Stimulated activated CD4-positive, alpha-beta T cell treated with anti-CD3 and anti-CD28 coated beads, Interleukin-1b, Interleukin-23, amount 100 ng/mL, for 1 hour (primary cell): ENCODE data around the gene ARSB.
"Not testable (repeated sequence)": the region's sequence is repeated elsewhere in the genome, so short reads cannot be mapped to it uniquely, and the experiment has no call there.

Experiments
- DNase-seq, 2 donors: peaks; one replicate each; pipeline ENCODE4 v3.0.0-alpha.2; 2020; ENCODE audit warnings: low read depth in 2 of 2

ARSB gene

DNA sequence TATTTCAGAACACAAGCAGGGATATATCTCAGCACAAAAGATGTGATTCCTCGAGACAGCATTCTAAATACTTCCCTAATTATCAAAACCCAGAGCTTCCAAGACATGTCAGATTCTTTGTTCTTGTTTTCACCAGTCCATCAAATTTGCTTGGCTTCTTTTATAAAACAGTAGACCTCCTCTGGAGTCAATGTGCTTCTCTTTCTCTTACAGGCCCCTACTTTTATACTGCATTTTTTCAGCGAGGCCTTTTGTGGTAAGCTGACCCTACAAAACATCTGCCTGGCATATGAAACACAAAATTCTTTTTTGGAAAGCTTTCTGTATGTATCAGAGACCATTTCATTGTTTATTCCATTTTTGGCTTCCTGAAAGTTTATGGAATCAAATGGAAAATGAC, 81.8 kb downstream of the ARSB start:
- no peak for DNase-seq

GRCh38 chr5:78899922-78900362, 85.2 kb downstream of the ARSB start:
- no peak for DNase-seq

- DNase-seq, result no peak
Observed at GRCh38 chr5:78896132-78896531, 89.0 kb downstream of the ARSB start.

- no peak for DNase-seq
Observed at GRCh38 chr5:78895616-78896015, 89.5 kb downstream of the ARSB start.

- DNase-seq, result no peak
Observed at GRCh38 chr5:78893940-78894677, 91.0 kb downstream of the ARSB start.

DNA sequence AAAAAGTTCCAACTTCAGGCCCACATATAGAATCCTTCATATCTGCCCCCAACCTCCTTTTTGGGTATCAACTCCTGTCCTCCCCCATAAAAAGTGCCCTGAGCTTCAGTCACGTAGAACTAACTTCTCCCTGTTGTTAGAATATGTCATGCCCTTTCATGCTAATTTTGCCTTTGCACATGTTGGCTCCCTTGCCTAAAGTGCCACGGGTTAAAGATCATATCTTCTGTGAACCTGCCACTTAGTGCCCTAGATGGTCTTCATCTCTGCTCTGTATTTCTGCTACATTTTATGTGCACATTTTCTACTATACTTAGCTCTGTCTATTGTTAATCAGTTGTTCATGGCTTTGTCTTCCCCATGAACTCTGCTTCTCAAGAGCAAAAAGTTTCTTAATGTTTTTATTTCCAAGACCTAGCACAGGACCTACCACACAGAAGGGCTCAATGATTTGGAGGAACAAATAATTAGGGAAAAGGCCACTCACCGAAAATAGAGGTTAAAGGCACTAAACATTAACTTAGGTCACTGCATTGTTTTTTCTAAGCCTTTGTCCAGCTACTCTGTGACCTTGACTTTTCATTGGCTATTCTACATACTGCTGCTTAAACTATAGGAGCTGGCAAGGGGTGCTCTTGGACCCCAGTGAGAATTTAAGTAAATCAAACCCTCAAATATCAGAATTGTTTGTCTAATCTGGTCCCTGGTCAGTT, 94.3 kb downstream of the ARSB start:
- no peak for DNase-seq

- DNase-seq, result no peak
Observed at GRCh38 chr5:78889369-78890140, 95.6 kb downstream of the ARSB start.

GRCh38 chr5:78888580-78889368, 96.3 kb downstream of the ARSB start:
- no peak for DNase-seq

DNA sequence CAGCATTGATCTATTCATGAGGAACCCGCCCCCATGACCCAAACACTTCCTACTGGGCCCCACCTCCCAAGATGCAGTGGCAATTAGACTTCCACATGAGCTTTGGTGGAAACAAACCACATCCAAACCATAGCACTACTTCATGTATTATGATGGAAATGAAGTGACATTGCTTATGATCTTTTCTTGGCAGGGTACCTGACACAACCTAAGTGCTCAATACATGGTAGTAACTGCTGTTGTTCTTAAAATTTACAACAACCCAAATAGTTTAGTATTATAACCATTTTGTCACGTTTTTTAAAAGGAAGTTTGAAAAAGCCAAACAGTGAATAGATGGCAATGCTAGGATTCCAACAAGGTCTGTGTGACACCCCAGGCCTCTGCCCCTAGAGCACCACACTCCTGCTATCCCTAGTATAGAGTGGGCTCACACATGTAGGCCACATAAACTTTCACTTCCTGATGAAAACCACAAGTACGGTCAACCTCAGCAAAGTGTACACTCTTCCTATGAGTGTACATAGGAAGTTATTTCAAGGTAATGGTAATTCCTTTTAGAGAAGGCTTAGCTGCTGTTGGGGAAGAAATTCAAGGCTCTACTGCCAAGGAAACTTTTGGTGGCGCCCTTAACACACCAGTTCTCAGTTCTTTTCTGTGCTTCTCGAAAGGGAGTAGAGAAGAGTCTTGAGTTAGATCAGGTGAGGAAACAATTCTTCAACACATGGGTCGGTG, 97.6 kb downstream of the ARSB start:
- DNase-seq, result no peak

- DNase-seq, result no peak
Observed at GRCh38 chr5:78886341-78887230, 98.5 kb downstream of the ARSB start.

GRCh38 chr5:78881884-78882283, 103.2 kb downstream of the ARSB start:
- DNase-seq, result no peak

DNA sequence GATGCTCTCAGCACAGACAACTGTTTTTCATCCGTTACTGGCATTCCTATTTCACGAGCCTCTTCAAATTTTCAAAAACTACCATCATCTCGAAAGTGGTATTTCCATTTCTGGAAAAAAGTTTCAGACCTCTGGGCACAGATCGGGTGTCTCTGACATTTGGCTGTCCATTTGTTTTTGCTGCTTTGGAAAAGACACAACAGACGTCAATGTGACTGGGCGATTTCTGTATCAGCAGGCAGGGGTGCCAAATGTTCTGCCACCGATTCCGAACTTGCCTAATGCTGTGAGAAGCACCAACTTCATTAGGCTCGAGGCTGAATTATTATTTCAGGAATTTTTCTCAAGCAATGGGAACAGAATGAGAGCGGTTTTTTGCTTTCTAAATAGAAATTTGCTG, 105.6 kb downstream of the ARSB start:
- DNase-seq, result no peak

DNA sequence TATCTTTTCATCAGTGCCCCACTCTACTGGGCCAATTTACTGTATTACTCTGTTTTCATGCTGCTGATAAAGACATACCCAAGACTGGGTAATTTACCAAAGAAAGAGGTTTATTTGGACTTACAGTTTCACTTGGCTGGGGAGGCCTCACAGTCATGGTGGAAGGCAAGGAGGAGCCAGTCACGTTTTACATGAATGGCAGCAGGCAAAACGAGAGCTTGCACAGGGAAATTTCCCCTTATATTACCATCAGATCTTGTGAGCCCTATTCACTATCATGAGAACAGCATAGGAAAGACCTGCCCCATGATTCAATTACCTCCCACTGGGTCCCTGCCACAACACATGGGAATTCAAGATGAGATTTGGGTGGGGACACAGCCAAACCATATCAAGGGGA, 119.0 kb downstream of the ARSB start:
- DNase-seq, result not testable (repeated sequence)

- no peak for DNase-seq
Observed at GRCh38 chr5:78858364-78858763, 126.7 kb downstream of the ARSB start.

- DNase-seq, result no peak
Observed at GRCh38 chr5:78855026-78855425, 130.1 kb downstream of the ARSB start.

GRCh38 chr5:78851891-78852290, 133.2 kb downstream of the ARSB start:
- DNase-seq, result not testable (repeated sequence)

GRCh38 chr5:78845470-78845869, 139.6 kb downstream of the ARSB start:
- no peak for DNase-seq

DNA sequence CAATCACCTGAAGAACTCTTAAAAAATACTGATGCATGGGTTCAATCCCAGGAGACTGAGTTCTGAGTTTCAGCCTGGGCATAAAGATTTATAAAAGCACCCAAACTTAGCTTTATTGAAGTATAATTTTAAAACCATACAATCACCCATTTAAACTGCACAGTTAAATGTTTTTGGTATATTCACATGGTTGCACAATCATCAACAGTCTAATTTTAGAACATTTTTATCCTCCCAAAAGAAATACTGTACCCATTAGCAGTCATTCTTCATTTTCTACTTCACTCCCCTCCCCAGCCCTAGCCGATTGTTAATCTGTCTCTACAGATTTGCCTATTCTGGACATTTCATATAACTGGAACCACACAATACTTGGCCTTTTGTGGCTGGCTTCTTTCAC, 141.7 kb downstream of the ARSB start:
- DNase-seq, result no peak

- DNase-seq, result no peak
Observed at GRCh38 chr5:78841767-78842166, 143.3 kb downstream of the ARSB start.

DNA sequence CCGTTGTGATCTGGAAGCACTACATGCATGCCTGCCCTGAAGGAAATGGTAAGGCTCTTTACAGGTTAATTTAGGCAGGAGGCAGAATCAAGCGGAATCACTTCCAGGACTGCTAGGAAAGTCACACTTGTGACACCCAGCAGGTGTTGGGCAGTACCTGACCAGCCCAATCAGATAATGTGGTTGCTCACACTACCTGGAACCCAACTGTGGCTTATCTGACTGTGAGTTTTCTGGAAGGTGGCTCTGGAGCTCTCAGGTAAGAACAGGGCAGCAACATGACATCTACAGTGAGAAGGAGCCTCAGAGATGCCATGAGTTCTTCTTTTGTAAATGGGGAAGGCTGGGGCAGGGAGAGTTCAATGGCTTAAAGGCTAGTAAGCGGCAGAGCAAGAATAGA, 146.4 kb downstream of the ARSB start:
- no peak for DNase-seq
